ENCODE data around the gene SLC2A4RG. TPM values are rescaled to one million over a fixed set of nuclear protein-coding genes. Genes with fewer than 3 reads are reported as not detected.
A peak's percentile ranks its signal among the peaks of the same experiment; 100 is the strongest.

SLC2A4RG gene
- total RNA-seq, 2 experiments from 2014 or later, result 30.9 to 34.9 TPM

GRCh38 chr20:63701051-63701328, 38.6 kb upstream of the SLC2A4RG start:
- DNase-seq, result no peak
- ChIA-PET CTCF (interaction anchor here (0.6 kb wide), 1 partner anchor 82 kb away, joined by 3 read pairs; no protein-coding TSS in a partner anchor), POLR2A (no interaction called here)
- no peaks in the 10 kb centered on the region for H3K27me3 Mint-ChIP-seq
- intact Hi-C loops (cut with DNase I, micrococcal nuclease), result no loop called here
- peaks cover 29% of the 10 kb centered on the region for H3K4me1 Mint-ChIP-seq
- no peaks in the 10 kb centered on the region for H3K9me3 Mint-ChIP-seq (ENCODE audit: low read depth)
- peaks cover 13% of the 10 kb centered on the region for H3K36me3 Mint-ChIP-seq (ENCODE audit: low read depth)
- ATAC-seq, result no peak
- no peak overlapping the region for H3K4me3 Mint-ChIP-seq
- H3K27ac Mint-ChIP-seq, result no peak overlapping the region

DNA sequence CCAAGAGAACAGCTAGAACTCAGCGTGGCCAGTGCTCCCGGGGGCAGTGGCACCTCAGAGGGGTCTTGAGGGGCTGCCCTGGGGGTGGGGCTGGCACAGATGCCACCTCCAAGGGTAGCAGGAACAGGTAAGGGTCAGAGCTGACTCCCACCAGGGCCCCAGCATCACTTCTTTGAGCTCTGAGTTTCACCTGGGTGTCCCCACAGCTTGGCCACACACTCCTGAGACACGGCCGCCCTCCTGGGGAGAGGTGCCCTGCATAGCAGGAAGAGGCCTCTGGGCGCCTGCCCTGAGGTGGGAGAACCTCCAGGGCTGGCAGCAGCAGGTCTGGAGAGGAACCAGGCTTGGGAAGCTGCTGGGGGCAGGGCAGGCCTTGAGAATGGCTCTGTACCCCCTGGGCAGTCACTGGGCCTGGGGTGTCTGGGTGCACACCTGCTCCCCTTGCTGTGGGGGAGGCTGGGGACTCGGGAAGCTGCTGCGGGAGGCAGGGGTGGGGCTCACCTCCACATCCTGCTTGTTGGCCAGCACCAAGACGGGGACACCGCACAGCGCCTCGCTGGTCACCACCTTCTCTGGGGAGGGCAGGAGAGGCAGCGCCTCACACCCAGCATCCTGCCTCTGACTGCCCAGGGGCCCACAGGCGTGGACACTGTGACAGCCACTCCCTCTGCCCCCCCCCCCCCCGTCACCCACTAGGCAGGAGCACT, 38.1 kb upstream of the SLC2A4RG start:
- H3K9me3 Mint-ChIP-seq (ENCODE audit: low read depth), result no peaks in the 10 kb centered on the region
- ATAC-seq (no peak), DNase-seq (peak; percentile 13)
- peaks cover 29% of the 10 kb centered on the region for H3K4me1 Mint-ChIP-seq
- H3K4me3 Mint-ChIP-seq, result no peak overlapping the region
- ChIA-PET CTCF (interaction anchor here (0.6 kb wide), 1 partner anchor 82 kb away, joined by 3 read pairs; no protein-coding TSS in a partner anchor), POLR2A (no interaction called here)
- H3K27ac Mint-ChIP-seq, result no peak overlapping the region
- H3K27me3 Mint-ChIP-seq, result no peaks in the 10 kb centered on the region
- intact Hi-C loops (cut with DNase I, micrococcal nuclease), result no loop called here
- peaks cover 16% of the 10 kb centered on the region for H3K36me3 Mint-ChIP-seq (ENCODE audit: low read depth)

- CTCF ChIA-PET, result no interaction called here
- H3K4me1 Mint-ChIP-seq, result peaks cover 33% of the 10 kb centered on the region
- intact Hi-C loops (cut with DNase I, micrococcal nuclease), result no loop called here
- ATAC-seq, result no peak
- POLR2A ChIA-PET, result no interaction called here
- no peak for DNase-seq
- no peak overlapping the region for H3K4me3 Mint-ChIP-seq
- H3K36me3 Mint-ChIP-seq (ENCODE audit: low read depth), result peaks cover 21% of the 10 kb centered on the region
- H3K27me3 Mint-ChIP-seq, result no peaks in the 10 kb centered on the region
- H3K27ac Mint-ChIP-seq, result peak overlapping the region; percentile 24
- H3K9me3 Mint-ChIP-seq (ENCODE audit: low read depth), result no peaks in the 10 kb centered on the region
These were observed 37.4 kb upstream of the SLC2A4RG start for GRCh38 chr20:63702036-63702665.

DNA sequence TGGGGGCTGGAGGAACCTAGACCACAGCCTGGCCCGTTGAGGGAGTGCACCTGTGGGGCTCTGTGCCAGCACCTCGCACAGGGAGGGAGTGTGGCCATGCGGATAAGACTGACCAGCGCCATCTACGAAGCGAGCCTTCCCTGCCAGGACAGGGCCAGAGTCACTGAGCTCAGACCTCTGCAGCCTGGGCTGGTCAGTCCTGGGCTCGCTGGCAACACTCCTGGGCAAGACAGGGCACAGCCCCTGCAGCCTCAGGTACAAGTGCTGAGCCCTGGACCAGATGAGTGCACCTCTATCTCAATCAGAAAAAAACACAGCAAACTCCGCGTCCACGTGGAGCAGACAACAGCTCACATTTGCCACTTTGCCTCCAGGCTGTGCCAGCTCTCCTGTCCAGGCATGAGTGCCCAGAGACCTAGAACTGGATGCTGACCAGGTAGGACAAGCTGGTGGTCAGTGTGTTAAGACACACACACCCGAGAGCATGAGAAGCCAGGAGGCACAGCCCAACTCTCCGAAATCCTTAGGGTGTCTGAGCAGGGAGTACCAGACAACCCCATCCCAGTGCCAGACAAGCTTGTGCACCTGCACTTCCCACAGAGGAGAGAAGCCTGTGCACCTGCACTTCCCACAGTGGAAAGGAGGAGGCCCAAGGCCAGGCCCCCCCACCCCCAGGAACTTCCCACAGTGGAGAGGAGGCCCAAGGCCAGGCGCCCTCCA, 36.7 kb upstream of the SLC2A4RG start:
- peaks cover 28% of the 10 kb centered on the region for H3K4me1 Mint-ChIP-seq
- ChIA-PET CTCF (interaction anchor here (0.6 kb wide), 1 partner anchor 38 kb away, joined by 3 read pairs; no protein-coding TSS in a partner anchor), POLR2A (no interaction called here)

GRCh38 chr20:63703471-63703975, 36.1 kb upstream of the SLC2A4RG start:
- no peaks in the 10 kb centered on the region for H3K27me3 Mint-ChIP-seq
- peaks cover 22% of the 10 kb centered on the region for H3K36me3 Mint-ChIP-seq (ENCODE audit: low read depth)
- H3K9me3 Mint-ChIP-seq (ENCODE audit: low read depth), result no peaks in the 10 kb centered on the region
- CTCF ChIA-PET, result interaction anchor here (0.6 to 0.7 kb wide), 2 partner anchors 37 to 397 kb away, joined by 3 read pairs; no protein-coding TSS in a partner anchor
- peak; percentile 11 for DNase-seq
- no peak overlapping the region for H3K4me3 Mint-ChIP-seq
- POLR2A ChIA-PET, result interaction anchor here (0.5 kb wide), 1 partner anchor 123 kb away, joined by 3 read pairs; no protein-coding TSS in a partner anchor
- no peak for ATAC-seq
- peaks cover 26% of the 10 kb centered on the region for H3K4me1 Mint-ChIP-seq
- intact Hi-C loops (cut with DNase I, micrococcal nuclease), result no loop called here
- H3K27ac Mint-ChIP-seq, result no peak overlapping the region

More for the DNA sequence above, 36.7 kb upstream of the SLC2A4RG start:
- Mint-ChIP-seq H3K27me3 (no peaks in the 10 kb centered on the region), H3K9me3 (ENCODE audit: low read depth) (no peaks in the 10 kb centered on the region), H3K4me3 (no peak overlapping the region), H3K36me3 (ENCODE audit: low read depth) (peaks cover 21% of the 10 kb centered on the region), H3K27ac (no peak overlapping the region)
- DNase-seq (no peak), ATAC-seq (no peak)
- intact Hi-C loops (cut with DNase I, micrococcal nuclease), result no loop called here

- intact Hi-C loops (cut with DNase I, micrococcal nuclease), result no loop called here
- H3K4me1 Mint-ChIP-seq, result peaks cover 26% of the 10 kb centered on the region
- H3K27ac Mint-ChIP-seq, result no peak overlapping the region
- peaks cover 27% of the 10 kb centered on the region for H3K36me3 Mint-ChIP-seq (ENCODE audit: low read depth)
- H3K9me3 Mint-ChIP-seq (ENCODE audit: low read depth), result no peaks in the 10 kb centered on the region
- no peak for ATAC-seq
- CTCF ChIA-PET, result interaction anchor here (0.7 kb wide), 1 partner anchor 397 kb away, joined by 3 read pairs; no protein-coding TSS in a partner anchor
- H3K27me3 Mint-ChIP-seq, result no peaks in the 10 kb centered on the region
- DNase-seq, result no peak
- POLR2A ChIA-PET, result interaction anchor here (0.5 kb wide), 1 partner anchor 124 kb away, joined by 3 read pairs; no protein-coding TSS in a partner anchor
- H3K4me3 Mint-ChIP-seq, result no peak overlapping the region
These were observed 35.4 kb upstream of the SLC2A4RG start for GRCh38 chr20:63703976-63704748.

DNA sequence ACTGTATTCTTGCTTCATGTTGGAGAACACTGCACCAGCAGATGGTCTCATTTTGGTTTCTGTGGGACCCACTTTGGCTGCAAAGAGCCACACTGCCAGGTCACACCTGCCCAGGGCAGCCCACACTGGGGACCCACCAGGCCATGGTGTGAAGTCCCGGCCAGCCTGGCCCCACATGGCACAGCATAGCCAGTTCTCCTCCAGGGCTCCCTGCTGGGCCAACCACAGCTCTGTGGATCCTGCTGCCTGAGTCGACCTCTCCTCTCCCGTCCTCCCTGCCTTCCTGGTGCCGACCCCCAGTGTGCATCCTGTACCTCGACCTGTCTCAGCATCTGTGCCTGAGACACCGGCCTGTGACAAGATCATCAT, 34.8 kb upstream of the SLC2A4RG start:
- intact Hi-C loops (cut with DNase I, micrococcal nuclease), result loop anchor here in 1 of 2 experiments (5.0 kb wide), 3 partner anchors 38 to 93 kb away; no protein-coding TSS in a partner anchor
- H3K36me3 Mint-ChIP-seq (ENCODE audit: low read depth), result peaks cover 31% of the 10 kb centered on the region
- no peak overlapping the region for H3K4me3 Mint-ChIP-seq
- ChIA-PET CTCF (no interaction called here), POLR2A (no interaction called here)
- DNase-seq (no peak), ATAC-seq (no peak)
- H3K9me3 Mint-ChIP-seq (ENCODE audit: low read depth), result no peaks in the 10 kb centered on the region
- peaks cover 27% of the 10 kb centered on the region for H3K4me1 Mint-ChIP-seq
- H3K27ac Mint-ChIP-seq, result peak overlapping the region; percentile 35
- no peaks in the 10 kb centered on the region for H3K27me3 Mint-ChIP-seq

DNA sequence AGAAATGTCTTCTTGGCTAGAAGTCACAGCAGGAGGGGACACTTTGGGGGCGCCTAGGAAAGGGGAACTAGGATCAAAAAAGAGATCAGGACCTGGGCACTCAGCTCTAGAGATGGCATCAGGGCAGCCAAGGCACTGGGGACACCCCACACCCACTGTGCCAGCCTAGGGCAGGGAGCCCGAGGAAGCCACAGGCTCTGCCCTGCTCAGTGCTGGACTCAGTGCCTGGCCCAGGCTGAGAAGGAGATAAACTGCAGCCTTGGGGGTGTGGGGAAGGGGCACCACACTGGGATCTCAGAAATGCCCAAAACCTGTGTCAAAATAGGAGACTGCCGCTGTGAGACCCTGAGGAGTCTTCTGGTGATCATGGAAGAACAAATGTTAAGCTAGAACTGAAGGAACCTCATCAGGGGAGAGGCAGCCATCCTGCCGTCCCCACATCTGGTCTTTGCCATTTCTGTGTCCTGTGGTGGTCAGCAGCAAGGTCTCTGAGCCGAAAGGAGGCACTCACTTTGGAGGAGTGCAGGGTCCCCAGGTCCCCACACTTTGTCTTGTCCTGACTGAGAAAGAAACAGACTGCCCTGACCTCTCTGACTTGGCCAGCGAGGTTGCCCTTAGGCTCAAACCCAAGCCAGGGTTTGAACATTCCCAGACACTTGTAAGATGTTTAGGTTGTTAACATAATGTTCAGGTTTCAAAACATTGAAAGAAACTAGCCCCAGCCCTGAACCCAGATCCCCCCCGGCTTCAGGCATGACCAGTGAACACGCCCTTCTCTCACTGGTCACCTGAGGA, 34.1 kb upstream of the SLC2A4RG start:
- Mint-ChIP-seq H3K4me1 (peaks cover 29% of the 10 kb centered on the region), H3K27me3 (no peaks in the 10 kb centered on the region), H3K4me3 (peak overlapping the region; percentile 32), H3K27ac (peak overlapping the region; percentile 63), H3K9me3 (ENCODE audit: low read depth) (no peaks in the 10 kb centered on the region), H3K36me3 (ENCODE audit: low read depth) (peaks cover 34% of the 10 kb centered on the region)
- no peak for ATAC-seq
- ChIA-PET POLR2A (no interaction called here), CTCF (interaction anchor here (1.3 kb wide), 1 partner anchor 63 kb away, joined by 7 read pairs; no protein-coding TSS in a partner anchor)
- no peak for DNase-seq
- intact Hi-C loops (cut with DNase I, micrococcal nuclease), result loop anchor here (2.0 to 5.0 kb wide), 9 partner anchors 23 to 351 kb away; partner anchors contain the start of genes PRPF6 (in 1 of the 2), TPD52L2 (in 1 of the 2) and UCKL1 (in 1 of the 2)

DNA sequence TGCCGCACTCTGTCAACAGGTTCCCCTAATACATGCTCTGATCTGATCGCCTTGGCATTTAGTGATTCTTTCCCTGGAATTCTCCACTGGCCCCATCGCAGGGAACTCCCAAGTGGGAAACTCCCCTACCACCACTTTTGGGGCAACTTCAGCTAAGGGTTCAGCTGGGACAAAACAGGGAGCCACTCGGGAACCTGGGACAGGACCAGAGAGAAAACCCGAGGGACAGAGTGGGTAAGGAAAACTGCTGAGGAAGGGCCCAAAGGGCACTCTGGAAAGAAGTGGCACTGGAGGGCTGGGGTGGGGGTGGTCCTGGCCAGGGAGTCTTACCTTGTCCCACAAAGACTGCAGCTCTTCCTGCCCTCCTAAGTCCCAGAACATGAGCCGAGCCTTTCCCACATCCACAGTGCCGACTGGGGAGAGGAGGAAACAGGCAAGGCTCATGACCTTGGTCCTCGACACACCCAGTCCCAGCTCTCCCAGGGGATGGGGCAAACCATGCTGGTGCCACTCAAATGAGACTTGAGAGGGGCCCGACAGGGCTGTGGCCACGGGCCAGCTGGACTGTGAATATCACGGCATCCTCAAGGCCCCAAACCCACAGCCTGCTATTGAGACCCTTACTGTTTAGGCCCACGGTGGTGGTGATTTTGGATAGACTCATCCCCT, 33.4 kb upstream of the SLC2A4RG start:
- ChIA-PET CTCF (interaction anchor here (0.8 to 2.9 kb wide), 4 partner anchors 21 to 156 kb away, joined by 3 to 14 read pairs (median 5); partner anchors contain the start of gene LIME1), POLR2A (no interaction called here)
- peaks cover 35% of the 10 kb centered on the region for H3K4me1 Mint-ChIP-seq
- H3K27ac Mint-ChIP-seq, result peak overlapping the region; percentile 90
- H3K36me3 Mint-ChIP-seq (ENCODE audit: low read depth), result peaks cover 41% of the 10 kb centered on the region
- H3K27me3 Mint-ChIP-seq, result no peaks in the 10 kb centered on the region
- intact Hi-C loops (cut with DNase I, micrococcal nuclease), result loop anchor here (2.0 to 5.0 kb wide), 9 partner anchors 23 to 351 kb away; partner anchors contain the start of genes PRPF6 (in 1 of the 2), TPD52L2 (in 1 of the 2) and UCKL1 (in 1 of the 2)
- ATAC-seq, result no peak
- H3K9me3 Mint-ChIP-seq (ENCODE audit: low read depth), result no peaks in the 10 kb centered on the region
- no peak for DNase-seq
- H3K4me3 Mint-ChIP-seq, result peak overlapping the region; percentile 95

Data from activated CD4-positive, alpha-beta T cell treated with anti-CD3 and anti-CD28 coated beads for 36 hours (primary cell).